ENCODE results near the gene PIP4P1.
"Not testable (repeated sequence)": the region's sequence is repeated elsewhere in the genome, so short reads cannot be mapped to it uniquely, and the experiment has no call there.

Gene PIP4P1

GRCh38 chr14:20461225-20462141, at the start of gene PIP4P1:
Gene PIP4P1 (minus strand): TSS chr14:20461434. CDS start chr14:20461325, 109 bp downstream.
- peak; percentile 100 for DNase-seq

DNA sequence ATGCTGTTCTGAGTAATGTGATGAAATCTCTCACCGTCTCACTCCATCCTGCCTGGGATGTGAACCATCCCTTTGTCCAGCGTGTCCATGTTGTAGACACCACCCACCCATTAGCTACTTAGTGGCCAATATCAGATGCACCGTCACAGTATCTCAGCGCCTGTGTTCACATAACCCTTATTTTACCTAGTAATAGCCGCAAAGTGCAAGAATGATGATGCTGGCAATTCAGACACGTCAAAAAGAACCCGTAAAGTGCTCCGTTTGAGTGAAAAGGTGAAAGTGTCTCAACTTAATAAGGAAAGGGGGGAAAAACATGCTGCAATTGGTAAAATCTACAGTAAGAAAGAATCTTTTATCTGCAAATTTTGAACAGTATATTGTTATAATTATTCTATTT, 47.1 kb upstream of the PIP4P1 start:
- no peak for DNase-seq

DNA sequence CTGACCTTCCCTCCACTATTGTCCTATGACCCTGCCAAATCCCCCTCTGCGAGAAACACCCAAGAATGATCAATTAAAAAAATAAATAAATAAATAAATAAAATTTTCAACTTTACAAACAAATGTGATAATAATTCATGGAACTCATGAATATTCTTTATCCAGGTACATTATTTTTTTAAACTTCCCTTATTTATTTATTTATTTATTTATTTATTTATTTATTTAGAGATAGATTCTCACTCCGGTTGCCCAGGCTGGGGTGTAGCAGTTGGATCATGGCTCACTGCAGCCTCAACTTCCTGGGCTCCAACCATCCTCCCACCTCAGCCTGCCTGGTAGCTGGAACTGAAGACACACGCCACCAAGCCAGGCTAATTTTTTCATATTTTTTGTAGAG, 46.3 kb upstream of the PIP4P1 start:
- DNase-seq: not testable (repeated sequence)

- DNase-seq: not testable (repeated sequence)
Measured at GRCh38 chr14:20506752-20507151, 45.5 kb upstream of the PIP4P1 start.

DNA sequence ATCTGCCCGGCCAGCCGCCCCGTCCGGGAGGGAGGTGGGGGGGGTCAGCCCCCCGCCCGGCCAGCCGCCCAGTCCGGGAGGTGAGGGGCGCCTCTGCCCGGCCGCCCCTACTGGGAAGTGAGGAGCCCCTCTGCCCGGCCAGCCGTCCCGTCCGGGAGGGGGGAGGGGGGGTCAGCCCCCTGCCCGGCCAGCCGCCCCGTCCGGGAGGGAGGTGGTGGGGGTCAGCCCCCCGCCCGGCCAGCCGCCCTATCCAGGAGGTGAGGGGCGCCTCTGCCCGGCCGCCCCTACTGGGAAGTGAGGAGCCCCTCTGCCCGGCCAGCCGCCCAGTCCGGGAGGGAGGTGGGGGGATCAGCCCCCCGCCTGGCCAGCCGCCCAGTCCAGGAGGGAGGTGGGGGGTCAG, 45.0 kb upstream of the PIP4P1 start:
- not testable (repeated sequence) for DNase-seq

GRCh38 chr14:20503898-20504297, 42.7 kb upstream of the PIP4P1 start:
- DNase-seq: no peak

DNA sequence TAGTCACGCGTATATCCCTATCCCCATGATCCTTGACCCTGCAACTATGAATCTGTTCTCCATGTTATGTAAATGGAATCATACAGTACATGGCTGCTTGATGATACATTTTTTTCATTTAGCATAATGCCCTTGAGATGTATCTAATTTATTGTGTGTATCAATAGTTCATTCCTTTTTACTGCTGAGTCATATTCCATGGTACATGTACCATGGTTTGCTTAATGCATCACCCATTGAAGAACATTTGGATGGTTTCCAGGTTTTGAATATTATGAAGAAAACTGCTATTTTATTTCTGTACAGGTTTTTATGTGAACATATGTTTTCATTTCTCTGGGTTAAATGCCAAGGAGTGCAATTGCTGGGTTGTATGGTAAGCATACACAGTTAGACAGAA, 40.1 kb upstream of the PIP4P1 start:
- peak; percentile 29 for DNase-seq

DNA sequence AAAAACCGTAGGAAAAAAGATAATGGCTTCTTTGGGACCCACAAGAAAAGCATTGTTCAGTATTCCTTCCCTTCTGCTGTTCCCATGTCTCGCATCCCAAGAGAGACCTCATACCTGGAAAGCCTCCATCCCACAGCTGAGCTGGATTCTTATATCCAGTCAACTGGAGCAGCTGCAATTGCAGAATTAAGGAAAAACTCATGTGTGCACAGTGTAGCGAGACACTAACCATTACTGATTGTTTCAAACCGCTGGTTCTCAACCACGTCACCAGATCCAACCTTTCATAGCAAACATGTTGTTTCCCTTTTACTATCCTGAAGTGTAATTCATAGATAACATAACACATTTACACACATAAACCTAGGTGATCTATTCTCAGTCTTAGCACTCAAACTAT, 38.6 kb upstream of the PIP4P1 start:
- DNase-seq: no peak

- DNase-seq: no peak
Measured at GRCh38 chr14:20499108-20499507, 37.9 kb upstream of the PIP4P1 start.

DNA sequence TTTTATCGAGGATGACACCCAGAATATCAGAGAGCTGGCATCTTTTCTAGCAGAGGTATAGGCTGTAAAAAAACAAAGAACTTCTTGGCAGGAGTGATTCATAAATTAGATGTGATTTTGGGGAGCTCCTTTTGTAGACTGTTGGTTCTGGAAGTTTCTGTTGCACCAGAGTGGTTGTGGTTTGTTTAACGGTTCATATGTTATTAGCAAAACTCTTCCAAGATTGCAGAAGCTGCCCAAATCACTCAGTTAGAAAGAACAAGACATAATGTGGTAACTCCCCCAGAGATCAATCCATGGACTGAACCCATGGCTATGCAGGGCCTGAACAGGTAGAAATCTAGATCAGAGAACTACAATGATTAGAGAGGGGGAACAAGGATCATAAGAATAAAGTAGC, 37.4 kb upstream of the PIP4P1 start:
- no peak for DNase-seq

GRCh38 chr14:20494935-20495766, 33.9 kb upstream of the PIP4P1 start:
- peak; percentile 9 for DNase-seq

DNA sequence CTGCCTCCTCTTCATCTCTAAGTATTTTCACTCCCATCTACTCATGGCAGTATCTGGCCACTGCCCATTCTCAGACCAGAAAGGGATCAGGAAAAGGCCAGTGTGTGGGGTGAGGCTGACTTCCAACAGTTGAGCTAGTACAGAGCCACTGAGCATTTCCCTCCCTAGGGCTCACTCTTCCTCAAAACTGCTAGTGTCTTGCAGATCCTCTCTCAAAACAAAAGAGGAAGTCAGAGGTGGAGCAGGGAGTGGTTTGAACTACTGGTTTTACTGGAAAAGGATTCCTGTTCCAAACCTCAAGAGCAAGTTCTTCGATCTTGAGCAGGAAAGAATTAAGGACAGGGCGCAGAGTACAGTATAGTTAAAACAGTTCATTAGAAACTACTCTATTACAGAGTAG, 32.4 kb upstream of the PIP4P1 start:
- no peak for DNase-seq

DNA sequence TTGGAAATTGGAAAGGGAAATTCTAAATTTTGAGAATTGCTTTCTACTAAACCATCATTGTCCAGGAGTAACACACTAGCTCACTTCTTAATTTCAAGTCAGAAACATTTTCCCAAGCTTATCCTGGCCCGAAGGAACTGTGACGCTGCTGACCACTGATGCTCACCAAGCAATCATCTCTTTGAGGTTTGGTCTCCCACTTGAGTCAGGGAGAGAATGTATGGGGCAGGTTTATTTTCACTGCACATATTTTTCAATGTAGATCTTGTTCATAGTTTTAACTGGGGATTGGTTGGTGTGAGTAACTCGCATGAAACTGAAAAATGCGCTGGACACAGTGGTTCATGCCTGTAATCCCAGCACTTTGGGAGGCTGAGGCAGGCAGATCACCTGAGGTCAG, 31.3 kb upstream of the PIP4P1 start:
- no peak for DNase-seq

GRCh38 chr14:20490563-20490962, 29.3 kb upstream of the PIP4P1 start:
- DNase-seq: no peak

GRCh38 chr14:20489093-20489994, 28.1 kb upstream of the PIP4P1 start:
- DNase-seq: peak; percentile 12

DNA sequence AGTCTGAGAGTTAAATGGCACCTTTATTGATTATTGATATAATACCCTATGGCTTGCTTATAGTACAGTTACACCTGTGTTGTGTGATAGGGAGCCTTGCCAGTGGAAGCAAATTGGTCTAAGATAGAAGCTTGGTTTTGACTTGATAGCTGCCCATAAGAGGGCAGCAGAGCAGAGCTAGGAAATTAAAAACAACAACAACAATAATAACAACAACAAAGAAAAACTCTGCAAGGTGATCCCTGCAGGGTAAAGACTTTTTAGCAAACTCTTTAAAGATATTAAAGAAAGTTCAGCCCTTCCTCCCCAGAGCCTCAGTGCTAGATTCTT, 26.1 kb upstream of the PIP4P1 start:
- no peak for DNase-seq

- no peak for DNase-seq
Measured at GRCh38 chr14:20486684-20487395, 25.6 kb upstream of the PIP4P1 start.

DNA sequence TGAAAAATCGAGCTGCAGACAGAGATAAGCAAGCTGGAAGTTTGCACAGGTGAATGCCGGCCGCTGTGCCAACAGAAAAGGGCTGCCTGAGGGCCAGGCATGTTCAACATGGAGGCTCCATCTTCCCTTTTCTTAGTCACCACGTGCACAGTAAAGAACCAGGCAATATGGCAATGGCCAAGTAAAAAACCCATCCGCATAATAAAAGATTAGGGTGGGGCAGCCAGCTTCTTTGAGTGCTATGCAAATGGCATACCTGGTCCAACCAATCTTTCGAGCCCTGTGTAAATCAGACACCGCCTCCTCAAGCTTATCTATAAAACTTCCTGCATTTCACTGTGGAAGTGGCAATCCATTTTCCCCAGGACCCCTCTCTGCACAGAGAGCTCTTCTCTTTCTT, 24.7 kb upstream of the PIP4P1 start:
- no peak for DNase-seq

DNA sequence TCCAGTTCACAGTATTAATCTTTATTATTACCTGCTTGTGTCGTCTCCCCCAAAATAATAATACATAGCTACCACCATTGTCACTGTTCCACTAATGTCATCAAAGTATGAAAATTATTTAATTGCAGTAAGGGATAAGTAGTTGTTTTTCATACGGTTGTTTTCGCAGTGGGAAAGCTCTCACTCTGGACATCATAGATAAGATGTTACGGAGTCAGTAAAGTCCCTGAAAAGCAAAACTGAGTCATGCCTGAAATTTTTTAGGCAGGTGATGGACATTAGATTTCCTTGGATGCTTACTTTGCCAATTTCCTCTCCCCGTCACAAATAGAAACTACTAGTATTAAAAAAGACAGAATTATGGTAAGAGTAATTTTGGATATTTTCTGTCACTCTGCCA, 21.1 kb upstream of the PIP4P1 start:
- DNase-seq: no peak

DNA sequence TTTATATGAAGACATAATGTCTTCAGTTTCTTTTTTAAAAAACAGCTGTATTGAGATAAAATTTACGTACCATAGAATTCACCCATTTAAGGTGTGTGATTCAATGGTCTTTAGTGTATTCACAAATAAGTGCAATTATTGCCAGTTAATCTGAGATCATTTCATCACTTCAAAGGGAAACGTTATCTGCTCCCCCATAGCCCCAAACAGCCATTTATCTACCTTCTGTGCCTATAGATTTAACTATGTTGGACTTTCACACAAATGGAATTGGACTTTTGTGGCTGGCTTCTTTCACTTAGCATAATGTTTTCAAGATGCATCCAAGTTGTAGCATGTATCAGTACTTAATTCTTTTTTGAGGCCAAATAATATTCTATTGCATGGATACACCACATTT, 17.7 kb upstream of the PIP4P1 start:
- no peak for DNase-seq

DNA sequence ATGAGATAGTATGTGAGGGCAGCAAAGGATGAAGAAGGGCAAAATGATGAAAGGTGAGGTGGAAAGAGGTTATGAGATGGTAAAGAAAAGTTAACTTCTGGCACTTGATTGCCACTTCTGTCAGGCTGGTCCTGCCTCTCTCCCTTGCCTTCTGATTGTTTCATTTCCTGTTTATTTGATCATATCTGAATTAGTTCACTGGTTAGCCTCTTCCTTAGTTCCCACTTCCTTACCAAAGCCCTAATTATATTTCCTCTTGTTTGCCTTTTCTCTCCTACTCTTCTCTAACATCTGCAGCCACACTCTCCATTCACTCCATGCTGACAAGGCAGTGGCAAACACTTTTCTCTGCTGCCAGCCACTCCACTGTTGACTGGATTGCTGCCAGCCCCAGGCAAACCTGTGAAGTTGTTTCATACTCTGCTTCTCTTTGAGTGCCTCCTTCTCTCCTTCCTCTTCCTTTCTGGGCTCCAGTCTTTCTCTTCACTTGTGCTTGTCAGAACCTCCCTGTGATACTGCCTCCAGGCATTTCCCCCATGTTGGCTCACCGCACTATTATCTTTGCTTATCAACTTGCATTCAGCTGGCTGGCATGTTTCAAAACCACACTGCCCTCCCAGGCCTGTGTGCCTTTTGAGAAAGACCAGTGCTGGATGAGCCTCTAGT, 16.1 kb upstream of the PIP4P1 start:
- no peak for DNase-seq

DNA sequence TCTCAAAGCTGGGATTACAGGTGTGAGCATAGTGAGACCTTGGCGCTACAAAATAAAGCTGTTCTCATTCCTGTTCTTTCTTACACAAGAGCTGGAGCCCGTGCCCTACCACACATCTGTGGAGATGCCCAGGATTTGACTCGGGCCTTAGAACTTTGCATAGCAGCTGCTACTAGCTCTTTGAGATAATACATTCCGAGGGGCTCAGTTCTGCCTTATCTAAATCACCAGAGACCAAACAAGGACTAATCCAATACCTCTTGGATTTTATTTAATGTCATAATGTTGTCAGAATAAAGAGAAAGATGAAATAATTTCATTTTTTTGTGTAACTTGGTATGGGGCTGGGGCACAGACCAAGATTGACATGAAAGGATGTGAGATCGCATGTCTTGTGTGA, 15.5 kb upstream of the PIP4P1 start:
- no peak for DNase-seq
